Suprapubic skin (tissue), 4 donors: ENCODE data around the gene STIM1. TPM values are rescaled to one million over a fixed set of nuclear protein-coding genes. Genes with fewer than 3 reads are reported as not detected.

Experiments used
- DNase-seq, 2 donors: peaks; one replicate each; pipeline ENCODE4 v3.0.0-alpha.2; 2019; ENCODE audit warnings: low spot score in 2 of 2
- H3K27ac ChIP-seq: fragments of 200-600 bp; sonication (generic); one replicate; pipeline ENCODE4 v1.5.1; 2019
- H3K27me3 ChIP-seq: fragments of 200-600 bp; sonication (generic); one replicate; pipeline ENCODE4 v1.5.1; 2019
- H3K36me3 ChIP-seq: fragments of 200-600 bp; sonication (generic); one replicate; pipeline ENCODE4 v1.5.1; 2019
- H3K4me1 ChIP-seq: fragments of 200-600 bp; sonication (generic); one replicate; pipeline ENCODE4 v1.5.1; 2019
- H3K4me3 ChIP-seq: fragments of 200-600 bp; sonication (generic); one replicate; pipeline ENCODE4 v1.5.1; 2019; ENCODE audit warnings: mild to moderate bottlenecking
- H3K9me3 ChIP-seq: fragments of 200-600 bp; sonication (generic); one replicate; pipeline ENCODE4 v1.5.1; 2019
- CTCF ChIP-seq, 2 donors: fragments of 200-600 bp in 1 of 2; fragments of 450-650 bp in 1 of 2; sonication (generic) in 1 of 2; IDR thresholded peaks; one replicate each; pipeline ENCODE4 v1.5.1; 2016 to 2019; ENCODE audit warnings: antibody characterized with exemption in 2 of 2, mild to moderate bottlenecking in 1 of 2, moderate library complexity in 1 of 2
- EP300 ChIP-seq: sonication (generic); formaldehyde crosslinking; IDR thresholded peaks from one replicate; pipeline ENCODE4 v1.6.1; 2017; ENCODE audit warnings: antibody characterized with exemption
- POLR2A ChIP-seq, 2 donors: fragments of 450-650 bp; IDR thresholded peaks; one replicate each; pipeline ENCODE4 v1.6.1; 2017; ENCODE audit warnings: antibody characterized with exemption in 2 of 2, mild to moderate bottlenecking in 2 of 2, moderate library complexity in 2 of 2
- POLR2AphosphoS5 ChIP-seq, 3 donors: sonication (generic); formaldehyde crosslinking; IDR thresholded peaks; one replicate each; pipeline ENCODE4 v1.6.1; 2017; ENCODE audit warnings: antibody characterized with exemption in 3 of 3
- WGBS: methylation state at CpG from one replicate; pipeline ENCODE4 v1.1.5; 2018; 5-methylcytosine and 5-hydroxymethylcytosine counted together
- total RNA-seq, 4 donors: library from RNA; depleted of rRNA; stranded (reverse); fragments of >200 nt; gene quantifications; one replicate each; pipeline ENCODE4 v1.1.0, GENCODE V29; 2016

STIM1 gene
- total RNA-seq, 4 donors from 2014 or later = 58.4 to 70.2 (median 60.9) TPM

- H3K36me3 ChIP-seq = no peaks in the 10 kb centered on the region
- DNase-seq = no peak
- H3K4me1 ChIP-seq = peaks cover 42% of the 10 kb centered on the region
- no peaks in the 10 kb centered on the region for H3K9me3 ChIP-seq
- TF ChIP-seq POLR2AphosphoS5 (IDR thresholded peaks at IDR 0.05) (no peak), CTCF (IDR thresholded peaks at IDR 0.05) (no peak), POLR2A (IDR thresholded peaks at IDR 0.05) (no peak), EP300 (no peak)
- H3K4me3 ChIP-seq = no peak overlapping the region
- no peaks in the 10 kb centered on the region for H3K27me3 ChIP-seq
- no peak overlapping the region for H3K27ac ChIP-seq
These were observed 104.4 kb downstream of the STIM1 start for GRCh38 chr11:3959903-3960265.

- DNase-seq = no peak
- Histone ChIP-seq H3K27ac (no peak overlapping the region), H3K36me3 (no peaks in the 10 kb centered on the region), H3K27me3 (no peaks in the 10 kb centered on the region), H3K4me3 (no peak overlapping the region), H3K9me3 (no peaks in the 10 kb centered on the region), H3K4me1 (peaks cover 44% of the 10 kb centered on the region)
- no peak for TF ChIP-seq POLR2A (IDR thresholded peaks at IDR 0.05)
- no peak for TF ChIP-seq CTCF (IDR thresholded peaks at IDR 0.05)
- no peak for TF ChIP-seq EP300
- TF ChIP-seq POLR2AphosphoS5 (IDR thresholded peaks at IDR 0.05) = no peak
- WGBS = 79% methylated on average over 1 of the region's 1 CpG
These were observed 107.0 kb downstream of the STIM1 start for GRCh38 chr11:3962406-3962840.

- no peak for DNase-seq
- no peak overlapping the region for H3K27ac ChIP-seq
- H3K9me3 ChIP-seq = no peaks in the 10 kb centered on the region
- peaks cover 35% of the 10 kb centered on the region for H3K4me1 ChIP-seq
- no peaks in the 10 kb centered on the region for H3K27me3 ChIP-seq
- 78% methylated on average over 2 of the region's 2 CpGs for WGBS
- no peak overlapping the region for H3K4me3 ChIP-seq
- H3K36me3 ChIP-seq = peaks cover 3% of the 10 kb centered on the region
- no peak for TF ChIP-seq CTCF (IDR thresholded peaks at IDR 0.05)
- no peak for TF ChIP-seq EP300
- TF ChIP-seq POLR2AphosphoS5 (IDR thresholded peaks at IDR 0.05) = no peak
- TF ChIP-seq POLR2A (IDR thresholded peaks at IDR 0.05) = no peak
These were observed 108.6 kb downstream of the STIM1 start for GRCh38 chr11:3964056-3964455.

- no peaks in the 10 kb centered on the region for H3K9me3 ChIP-seq
- TF ChIP-seq EP300 (no peak), POLR2AphosphoS5 (IDR thresholded peaks at IDR 0.05) (no peak), POLR2A (IDR thresholded peaks at IDR 0.05) (no peak), CTCF (IDR thresholded peaks at IDR 0.05) (no peak)
- no peak overlapping the region for H3K27ac ChIP-seq
- DNase-seq = no peak
- H3K4me1 ChIP-seq = peaks cover 33% of the 10 kb centered on the region
- 90% methylated on average over 1 of the region's 1 CpG for WGBS
- H3K4me3 ChIP-seq = no peak overlapping the region
- H3K27me3 ChIP-seq = no peaks in the 10 kb centered on the region
- H3K36me3 ChIP-seq = peaks cover 3% of the 10 kb centered on the region
These were observed 109.6 kb downstream of the STIM1 start for GRCh38 chr11:3964935-3965604.

DNA sequence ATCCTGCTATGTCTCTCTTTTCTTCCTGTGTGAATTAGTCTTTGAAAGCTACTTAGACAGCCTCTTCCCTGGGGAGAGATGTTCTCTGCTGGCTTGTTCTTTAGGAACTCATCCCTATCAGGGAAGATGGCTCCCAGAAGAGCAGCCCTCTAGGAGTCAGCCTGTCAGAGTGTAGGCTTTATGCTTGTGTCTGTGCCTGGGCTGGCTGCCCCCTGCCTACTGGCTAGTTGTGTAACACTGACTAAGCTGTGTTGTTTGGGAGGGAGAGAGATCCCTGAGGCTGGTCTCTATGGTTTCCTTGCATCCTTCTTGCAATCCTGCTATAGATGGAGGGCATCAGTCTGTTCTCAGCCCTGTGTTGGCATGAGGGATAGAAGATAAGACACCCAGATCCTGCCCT, 112.2 kb downstream of the STIM1 start:
- Histone ChIP-seq H3K4me3 (no peak overlapping the region), H3K36me3 (peaks cover 3% of the 10 kb centered on the region), H3K4me1 (peaks cover 49% of the 10 kb centered on the region), H3K27ac (peak overlapping the region; percentile 14), H3K27me3 (no peaks in the 10 kb centered on the region), H3K9me3 (no peaks in the 10 kb centered on the region)
- TF ChIP-seq POLR2AphosphoS5 (IDR thresholded peaks at IDR 0.05) (no peak), POLR2A (IDR thresholded peaks at IDR 0.05) (no peak), EP300 (no peak), CTCF (IDR thresholded peaks at IDR 0.05) (no peak)
- no peak for DNase-seq
